ENCODE data around the gene PBX3.

DNA sequence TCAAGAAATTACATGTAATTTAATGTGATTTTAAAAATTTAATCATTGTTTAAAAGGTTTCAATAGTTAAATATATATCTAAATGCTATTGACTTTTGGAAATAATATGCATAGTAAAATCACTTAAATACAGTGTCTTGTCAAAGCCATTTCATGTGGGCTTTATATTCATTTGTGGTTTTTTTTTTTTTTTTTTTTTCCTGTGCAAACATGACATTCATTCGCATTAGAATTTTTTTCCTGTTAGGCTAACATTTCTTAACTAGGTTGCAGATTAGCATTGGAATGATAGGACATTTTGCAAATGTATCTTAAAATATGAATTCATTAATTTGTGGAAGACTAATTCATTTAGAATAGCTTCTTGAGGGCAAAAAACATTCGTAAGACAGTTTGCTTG, 149.8 kb downstream of the PBX3 start:
- TF ChIP-seq POLR2AphosphoS5 (IDR thresholded peaks at IDR 0.05) (no peak), POLR2A (IDR thresholded peaks at IDR 0.05) (no peak)
- TF ChIP-seq, protein P1, sequence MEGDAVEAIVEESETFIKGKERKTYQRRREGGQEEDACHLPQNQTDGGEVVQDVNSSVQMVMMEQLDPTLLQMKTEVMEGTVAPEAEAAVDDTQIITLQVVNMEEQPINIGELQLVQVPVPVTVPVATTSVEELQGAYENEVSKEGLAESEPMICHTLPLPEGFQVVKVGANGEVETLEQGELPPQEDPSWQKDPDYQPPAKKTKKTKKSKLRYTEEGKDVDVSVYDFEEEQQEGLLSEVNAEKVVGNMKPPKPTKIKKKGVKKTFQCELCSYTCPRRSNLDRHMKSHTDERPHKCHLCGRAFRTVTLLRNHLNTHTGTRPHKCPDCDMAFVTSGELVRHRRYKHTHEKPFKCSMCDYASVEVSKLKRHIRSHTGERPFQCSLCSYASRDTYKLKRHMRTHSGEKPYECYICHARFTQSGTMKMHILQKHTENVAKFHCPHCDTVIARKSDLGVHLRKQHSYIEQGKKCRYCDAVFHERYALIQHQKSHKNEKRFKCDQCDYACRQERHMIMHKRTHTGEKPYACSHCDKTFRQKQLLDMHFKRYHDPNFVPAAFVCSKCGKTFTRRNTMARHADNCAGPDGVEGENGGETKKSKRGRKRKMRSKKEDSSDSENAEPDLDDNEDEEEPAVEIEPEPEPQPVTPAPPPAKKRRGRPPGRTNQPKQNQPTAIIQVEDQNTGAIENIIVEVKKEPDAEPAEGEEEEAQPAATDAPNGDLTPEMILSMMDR (IDR thresholded peaks at IDR 0.05 in 8 of 11, conservative IDR thresholded peaks at IDR 0.05 in 3 of 11), result no peak
